Gastroesophageal sphincter (tissue), 4 donors: ENCODE results near the gene PHLDB2. TPM values are rescaled to one million over a fixed set of nuclear protein-coding genes. Genes with fewer than 3 reads are reported as not detected.

Experiments
- ATAC-seq: fragments of 150-250 bp; one replicate; pipeline ENCODE4 v1.9.1; 2016; ENCODE audit warnings: mild to moderate bottlenecking, moderate library complexity
- H3K27ac ChIP-seq, 4 donors: fragments of 200-600 bp; sonication (generic) in 3 of 4; 1 replicate in 3 of 4; 2 replicates in 1 of 4; pipeline ENCODE4 v1.5.1; 2016 to 2019
- H3K27me3 ChIP-seq: fragments of 200-600 bp; sonication (generic); one replicate; pipeline ENCODE4 v1.5.1; 2019
- H3K36me3 ChIP-seq, 2 donors: fragments of 200-600 bp; sonication (generic); one replicate each; pipeline ENCODE4 v1.5.1; 2019; ENCODE audit warnings: control low read depth in 1 of 2
- H3K4me1 ChIP-seq, 3 donors: fragments of 200-600 bp; sonication (generic); 1 replicate in 2 of 3; 2 replicates in 1 of 3; pipeline ENCODE4 v1.5.1; 2016 to 2019; ENCODE audit warnings: control low read depth in 2 of 3
- H3K4me3 ChIP-seq, 2 donors: fragments of 200-600 bp; sonication (generic); one replicate each; pipeline ENCODE4 v1.5.1; 2019; ENCODE audit warnings: mild to moderate bottlenecking in 1 of 2, moderate library complexity in 1 of 2
- H3K9me3 ChIP-seq, 3 donors: fragments of 200-600 bp; sonication (generic); one replicate each; pipeline ENCODE4 v1.5.1; 2017 to 2019; ENCODE audit warnings: control low read depth in 2 of 3
- CTCF ChIP-seq, 4 experiments: fragments of 200-600 bp in 2 of 4; fragments of 450-650 bp in 2 of 4; sonication (generic) in 1 of 4; IDR thresholded peaks; one replicate each; pipeline ENCODE4 v1.5.1; 2017 to 2019; ENCODE audit warnings: antibody characterized with exemption in 4 of 4, mild to moderate bottlenecking in 2 of 4, moderate library complexity in 2 of 4
- EP300 ChIP-seq: sonication (generic); formaldehyde crosslinking; IDR thresholded peaks from one replicate; pipeline ENCODE4 v1.6.1; 2017; ENCODE audit warnings: antibody characterized with exemption, mild to moderate bottlenecking
- POLR2A ChIP-seq, 2 donors: fragments of 450-650 bp; IDR thresholded peaks; one replicate each; pipeline ENCODE4 v1.6.1; 2017; ENCODE audit warnings: antibody characterized with exemption in 2 of 2, mild to moderate bottlenecking in 2 of 2, moderate library complexity in 1 of 2
- POLR2AphosphoS5 ChIP-seq: sonication (generic); formaldehyde crosslinking; IDR thresholded peaks from one replicate; pipeline ENCODE4 v1.6.1; 2017; ENCODE audit warnings: antibody characterized with exemption
- WGBS, 2 donors: methylation state at CpG; one replicate each; pipeline ENCODE4 v1.1.5; 2018; ENCODE audit warnings: low coverage in 1 of 2; 5-methylcytosine and 5-hydroxymethylcytosine counted together
- total RNA-seq, 4 donors: library from RNA; depleted of rRNA; stranded (reverse); fragments of >200 nt; gene quantifications; one replicate each; pipeline ENCODE4 v1.1.0, GENCODE V29; 2016

PHLDB2 gene
- total RNA-seq, 4 donors from 2014 or later: 52.1 to 115 (median 77.4) TPM

- Histone ChIP-seq H3K27me3 (no peaks in the 10 kb centered on the region), H3K4me1 (peaks cover 16 to 51% (median 16%) of the 10 kb centered on the region in 3 donors), H3K36me3 (peaks cover 0 to 22% of the 10 kb centered on the region in 2 donors), H3K4me3 (no peak overlapping the region), H3K27ac (peak overlapping the region in 3 of 4 donors; percentile 65 to 66 (median 66)), H3K9me3 (no peaks in the 10 kb centered on the region)
- TF ChIP-seq POLR2A (IDR thresholded peaks at IDR 0.05): no peak
- peak; percentile 5 for TF ChIP-seq POLR2AphosphoS5
- peak; percentile 60 for ATAC-seq
- 0 to 15% methylated on average over 2 of the region's 2 CpGs for WGBS, 2 donors
Observed at GRCh38 chr3:111910806-111911205, 51.7 kb downstream of the PHLDB2 start.

GRCh38 chr3:111911446-111911845 lies 52.4 kb downstream of the PHLDB2 start:
- Histone ChIP-seq H3K36me3 (peaks cover 0 to 27% of the 10 kb centered on the region in 2 donors), H3K27ac (peak overlapping the region; percentile 64 to 66 (median 66)), H3K4me1 (peaks cover 16 to 57% (median 21%) of the 10 kb centered on the region in 3 donors), H3K9me3 (no peaks in the 10 kb centered on the region), H3K4me3 (no peak overlapping the region), H3K27me3 (no peaks in the 10 kb centered on the region)
- no peak for ATAC-seq
- TF ChIP-seq EP300 (no peak), CTCF (IDR thresholded peaks at IDR 0.05) (no peak), POLR2A (IDR thresholded peaks at IDR 0.05) (no peak), POLR2AphosphoS5 (no peak)
- 50 to 54% methylated on average over 3 of the region's 3 CpGs for WGBS, 2 donors

- Histone ChIP-seq H3K27me3 (no peaks in the 10 kb centered on the region), H3K36me3 (peaks cover 0 to 37% of the 10 kb centered on the region in 2 donors), H3K4me1 (peaks cover 18 to 66% (median 23%) of the 10 kb centered on the region in 3 donors), H3K27ac (peak overlapping the region in 2 of 4 donors; percentile 3 to 10), H3K4me3 (no peak overlapping the region), H3K9me3 (no peaks in the 10 kb centered on the region)
- 78 to 83% methylated on average over 2 to 5 of the region's 8 CpGs for WGBS, 2 donors
- TF ChIP-seq POLR2AphosphoS5 (no peak), POLR2A (IDR thresholded peaks at IDR 0.05) (no peak), CTCF (IDR thresholded peaks at IDR 0.05) (no peak), EP300 (no peak)
- no peak for ATAC-seq
Observed at GRCh38 chr3:111913163-111913763, 54.2 kb downstream of the PHLDB2 start.

GRCh38 chr3:111915905-111916304 lies 56.8 kb downstream of the PHLDB2 start:
- no peaks in the 10 kb centered on the region for H3K27me3 ChIP-seq
- H3K4me1 ChIP-seq: peaks cover 12 to 60% (median 17%) of the 10 kb centered on the region in 3 donors
- peaks cover 0 to 62% of the 10 kb centered on the region in 2 donors for H3K36me3 ChIP-seq
- no peaks in the 10 kb centered on the region for H3K9me3 ChIP-seq
- 30 to 40% methylated on average over 1 to 3 of the region's 3 CpGs for WGBS, 2 donors
- H3K4me3 ChIP-seq: no peak overlapping the region
- H3K27ac ChIP-seq: peak overlapping the region in 2 of 4 donors; percentile 30 to 39
- peak; percentile 48 for ATAC-seq
- TF ChIP-seq POLR2A (IDR thresholded peaks at IDR 0.05): no peak

GRCh38 chr3:111917300-111917699 lies 58.2 kb downstream of the PHLDB2 start:
- Histone ChIP-seq H3K4me1 (peaks cover 3 to 51% (median 11%) of the 10 kb centered on the region in 3 donors), H3K9me3 (no peaks in the 10 kb centered on the region), H3K27ac (no peak overlapping the region), H3K4me3 (no peak overlapping the region), H3K27me3 (no peaks in the 10 kb centered on the region), H3K36me3 (peaks cover 0 to 68% of the 10 kb centered on the region in 2 donors)
- no peak for TF ChIP-seq EP300
- no peak for TF ChIP-seq POLR2AphosphoS5
- no peak for TF ChIP-seq POLR2A (IDR thresholded peaks at IDR 0.05)
- no peak for TF ChIP-seq CTCF (IDR thresholded peaks at IDR 0.05)
- no peak for ATAC-seq
- 67% methylated on average over 1 of the region's 1 CpG; no CpG with 5 or more reads in 1 of the 2 donors for WGBS, 2 donors
